Heart right ventricle (tissue), 16 donors: ENCODE data around the gene STX2. TPM values are rescaled to one million over a fixed set of nuclear protein-coding genes. Genes with fewer than 3 reads are reported as not detected.
"Not testable (repeated sequence)": the region's sequence is repeated elsewhere in the genome, so short reads cannot be mapped to it uniquely, and the experiment has no call there.

Experiments
- ATAC-seq, 8 donors: fragments of 200-7000 bp; cut with Tn5 transposase; one replicate each; pipeline ENCODE4 v1.9.1; 2020; ENCODE audit warnings: mild to moderate bottlenecking in 8 of 8, moderate library complexity in 8 of 8, moderate number of reproducible peaks in 1 of 8
- DNase-seq, 2 donors: peaks; one replicate each; pipeline ENCODE4 v3.0.0-alpha.2; 2020
- H3K27ac ChIP-seq, 10 donors: fragments of 200-600 bp; sonication (generic) in 2 of 10; one replicate each; pipeline versions ENCODE4 v1.5.0 to v1.8.0; 2020 to 2022; ENCODE audit warnings: mild to moderate bottlenecking in 3 of 10
- H3K27me3 ChIP-seq, 7 donors: fragments of 200-600 bp; one replicate each; pipeline ENCODE4 v1.8.0; 2021 to 2022; ENCODE audit warnings: mild to moderate bottlenecking in 2 of 7
- H3K36me3 ChIP-seq, 9 donors: fragments of 200-600 bp; sonication (generic) in 1 of 9; one replicate each; pipeline versions ENCODE4 v1.5.0 to v1.8.0; 2020 to 2022; ENCODE audit warnings: mild to moderate bottlenecking in 2 of 9
- H3K4me1 ChIP-seq, 9 donors: fragments of 200-600 bp; sonication (generic) in 1 of 9; one replicate each; pipeline versions ENCODE4 v1.5.0 to v1.8.0; 2020 to 2022; ENCODE audit warnings: mild to moderate bottlenecking in 4 of 9
- H3K4me3 ChIP-seq, 10 donors: fragments of 200-600 bp; sonication (generic) in 2 of 10; one replicate each; pipeline versions ENCODE4 v1.5.0 to v1.8.0; 2020 to 2022; ENCODE audit warnings: mild to moderate bottlenecking in 7 of 10, moderate library complexity in 2 of 10
- H3K9me3 ChIP-seq, 11 donors: fragments of 200-600 bp in 10 of 11; sonication (generic) in 2 of 11; one replicate each; pipeline versions ENCODE4 v1.5.0 to v1.8.0; 2013 to 2022; ENCODE audit warnings: mild to moderate bottlenecking in 2 of 11, control low read depth in 1 of 11, moderate library complexity in 1 of 11
- WGBS, 2 donors: extraction: QIAGEN DNeasy Blood & Tissue Kit; methylation state at CpG; one replicate each; pipeline ENCODE4 v1.1.7; 2013; ENCODE audit warnings: inconsistent platforms in 1 of 2; 5-methylcytosine and 5-hydroxymethylcytosine counted together
- intact Hi-C, 10 donors: fragments of 100-400 bp; cut with DNase I; formaldehyde crosslinking; loops; one replicate each; pipeline versions ENCODE4 v1.11.1 to v1.14.2; 2022
- polyA plus RNA-seq, 2 donors: library from polyadenylated mRNA; stranded (reverse); fragments of 200-250 nt; gene quantifications; one replicate each; pipeline ENCODE4 v1.2.3, GENCODE V29; 2013
- total RNA-seq, 10 donors: library from RNA; stranded (reverse); fragmentation: NEBNext Ultra II Directional in 3 of 10; extraction: Animal tissue kit (Norgen Biotek cat#: 25700) in 3 of 10; gene quantifications; one replicate each; pipeline versions ENCODE4 v1.2.1 to v1.2.4, GENCODE V29; 2021 to 2023
- TF ChIP-seq, protein P1 (sequence below), 9 donors: fragments of 200-600 bp; sonication (generic) in 2 of 9; IDR thresholded peaks; one replicate each; pipeline versions ENCODE4 v1.5.0 to v1.8.0; 2021 to 2022; ENCODE audit warnings: antibody characterized with exemption in 9 of 9, mild to moderate bottlenecking in 5 of 9, moderate library complexity in 1 of 9
- donor health status: Arrhythmogenic right ventricular cardiomyopathy.
- donor health status: ischemic (EF 13 %, LVEDD 7.1; RV severe dilation, severe dysfunction).
- donor health status: healthy with polysubstance abuse.
- donor health status: DM: no; HTN: yes; CAD: no.
- donor health status: DM: no; HTN: no; CAD: no.
- donor health status: ischemic (EF 25% LVEDD 6.9; RV normal size, moderate dysfunction).
- donor health status: ischemic (EF 25% LVEDD 5.7; RV mildly dilated, moderate dysfunction).
- donor health status: healthy.
- donor health status: DM: yes; HTN: yes; CAD: no.
- donor health status: Ischemic cardiomyopathy.
- donor health status: ischemic (EF 35%, LVEDD 5.7; RV mildly dilated, moderate dysfunction).
- donor health status: nonischemic (EF 11% LVEDD 7.7; RV severe dilation, severe dysfunction).
- donor health status: DM: yes; HTN: yes; CAD: no.
- donor health status: PGD.
- donor health status: ischemic (EF 29% LVEDD 5.4; RV normal size, mild dysfunction).
- donor health status: nonischemic (EF 23%, LVEDD 6.1; RV moderate dilation, normal function).

Gene STX2
- total and polyA plus RNA-seq, 12 donors = 6.0 to 17.0 (median 11.6) TPM

DNA sequence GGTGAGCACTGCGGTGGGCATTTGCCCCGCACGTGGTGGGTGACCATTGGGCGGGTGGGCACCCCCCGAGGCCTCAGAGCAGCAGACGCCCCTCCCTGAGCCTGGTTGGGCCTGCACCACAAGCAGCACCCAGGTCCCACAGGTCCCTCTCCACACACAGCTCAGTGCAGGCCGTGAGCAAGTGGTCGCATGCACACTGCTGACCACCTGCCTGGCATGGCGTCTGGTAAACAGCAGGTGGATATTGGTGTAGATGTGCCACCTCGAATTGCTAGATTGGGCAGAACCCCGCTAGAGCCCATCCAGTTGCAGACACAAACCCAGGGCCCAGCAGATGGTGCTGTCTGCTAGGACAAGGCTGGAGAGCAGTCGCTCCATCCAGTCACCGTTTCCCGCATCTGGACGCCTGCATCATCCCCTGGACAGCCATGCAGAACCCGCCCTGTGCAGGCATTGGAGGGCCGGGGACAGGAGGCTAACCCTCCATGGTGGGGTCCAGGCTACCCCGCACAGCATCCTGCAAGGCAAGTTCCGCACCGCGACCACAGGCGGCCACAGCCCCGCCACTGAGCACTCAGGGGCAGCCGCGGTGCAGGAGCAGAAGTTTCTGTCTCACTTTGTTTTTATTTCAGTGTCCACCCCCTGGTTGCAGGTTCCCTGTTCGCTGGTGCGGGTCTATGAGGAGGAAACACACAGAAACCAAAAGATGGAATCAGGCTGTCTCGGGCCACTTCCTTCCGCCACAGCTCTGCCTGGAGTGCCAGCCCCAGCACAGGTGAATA, 77.3 kb downstream of the STX2 start:
- WGBS, 2 donors = 34 to 38% methylated on average over 29 of the region's 29 CpGs
- H3K27ac ChIP-seq = no peak overlapping the region
- H3K9me3 ChIP-seq = peaks cover 0 to 23% (median 0%) of the 10 kb centered on the region in 11 donors
- TF ChIP-seq, protein P1, sequence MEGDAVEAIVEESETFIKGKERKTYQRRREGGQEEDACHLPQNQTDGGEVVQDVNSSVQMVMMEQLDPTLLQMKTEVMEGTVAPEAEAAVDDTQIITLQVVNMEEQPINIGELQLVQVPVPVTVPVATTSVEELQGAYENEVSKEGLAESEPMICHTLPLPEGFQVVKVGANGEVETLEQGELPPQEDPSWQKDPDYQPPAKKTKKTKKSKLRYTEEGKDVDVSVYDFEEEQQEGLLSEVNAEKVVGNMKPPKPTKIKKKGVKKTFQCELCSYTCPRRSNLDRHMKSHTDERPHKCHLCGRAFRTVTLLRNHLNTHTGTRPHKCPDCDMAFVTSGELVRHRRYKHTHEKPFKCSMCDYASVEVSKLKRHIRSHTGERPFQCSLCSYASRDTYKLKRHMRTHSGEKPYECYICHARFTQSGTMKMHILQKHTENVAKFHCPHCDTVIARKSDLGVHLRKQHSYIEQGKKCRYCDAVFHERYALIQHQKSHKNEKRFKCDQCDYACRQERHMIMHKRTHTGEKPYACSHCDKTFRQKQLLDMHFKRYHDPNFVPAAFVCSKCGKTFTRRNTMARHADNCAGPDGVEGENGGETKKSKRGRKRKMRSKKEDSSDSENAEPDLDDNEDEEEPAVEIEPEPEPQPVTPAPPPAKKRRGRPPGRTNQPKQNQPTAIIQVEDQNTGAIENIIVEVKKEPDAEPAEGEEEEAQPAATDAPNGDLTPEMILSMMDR (IDR thresholded peaks at IDR 0.05) = peak; percentile 19 to 60 (median 51)
- H3K36me3 ChIP-seq = no peaks in the 10 kb centered on the region
- H3K4me3 ChIP-seq = no peak overlapping the region
- peaks cover 0 to 40% (median 29%) of the 10 kb centered on the region in 7 donors for H3K27me3 ChIP-seq
- ATAC-seq (peak in 7 of 8 donors; percentile 58 to 83 (median 69)), DNase-seq (peak in 1 of 2 donors; percentile 28)
- intact Hi-C loops = loop anchor here in 3 of 10 donors (5.0 kb wide), 1 partner anchor 56 kb away; no protein-coding TSS in a partner anchor
- H3K4me1 ChIP-seq = no peaks in the 10 kb centered on the region

DNA sequence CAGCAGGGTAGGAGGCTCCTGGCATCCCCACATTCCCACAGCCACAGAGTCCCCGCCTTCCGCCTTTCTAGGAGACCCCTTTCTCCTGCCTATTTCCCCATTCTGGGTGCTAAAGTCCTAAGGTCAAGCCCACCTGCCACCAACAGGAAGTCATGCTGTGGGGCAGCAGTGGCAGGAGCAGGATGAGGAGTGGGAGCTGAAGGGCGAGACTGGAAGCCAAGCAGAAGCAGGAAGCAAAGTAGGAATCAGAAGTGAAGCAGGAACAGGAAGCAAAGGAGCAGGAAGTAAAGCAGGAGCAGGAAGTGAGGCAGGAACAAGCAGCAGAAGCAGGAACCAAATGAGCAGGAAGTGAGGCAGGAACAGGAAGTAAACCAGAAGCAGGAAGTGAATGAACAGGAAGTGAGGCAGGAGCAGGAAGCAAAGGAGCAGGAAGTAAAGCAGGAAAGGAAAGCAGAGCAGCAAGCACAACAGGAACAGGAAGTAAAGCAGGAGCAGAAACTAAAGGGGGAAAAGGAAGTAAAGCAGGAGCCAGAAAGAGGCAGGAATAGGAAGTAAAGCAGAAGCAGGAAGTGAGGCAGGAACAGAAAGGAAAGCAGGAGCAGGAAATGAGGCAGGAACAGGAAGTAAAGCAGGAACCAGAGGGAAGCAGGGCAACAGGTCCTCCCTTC, 84.7 kb downstream of the STX2 start:
- H3K27me3 ChIP-seq = peaks cover 0 to 36% (median 11%) of the 10 kb centered on the region in 7 donors
- DNase-seq = no peak

DNA sequence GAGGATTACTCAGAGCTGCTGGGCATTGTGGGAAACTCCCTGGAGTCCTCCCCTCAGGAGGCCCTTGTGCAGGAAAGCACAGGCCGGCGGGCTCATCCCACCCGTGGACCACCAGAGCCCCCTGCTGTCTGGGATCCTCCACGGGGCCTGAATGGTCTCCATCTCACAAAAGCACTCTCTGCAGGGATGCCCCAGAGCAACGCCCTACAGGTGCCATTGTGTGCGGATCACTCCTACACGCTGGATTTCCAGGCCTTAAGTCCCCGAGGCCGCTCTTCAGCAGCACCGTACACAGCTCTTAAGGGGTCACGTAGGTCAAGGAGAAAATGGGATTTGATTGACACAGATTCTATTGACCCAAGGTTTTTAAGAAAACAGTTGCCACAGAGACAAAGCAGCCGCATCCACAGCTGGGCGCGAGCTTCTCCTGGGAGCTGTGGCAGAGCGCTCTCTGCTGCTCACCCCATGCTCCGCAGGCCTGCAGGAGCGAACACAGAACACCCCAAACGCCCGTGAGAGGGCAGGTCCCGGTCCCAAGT, 86.3 kb downstream of the STX2 start:
- DNase-seq (no peak), ATAC-seq (no peak)
- peaks cover 0 to 4% (median 0%) of the 10 kb centered on the region in 9 donors for H3K4me1 ChIP-seq
- TF ChIP-seq, protein P1 (IDR thresholded peaks at IDR 0.05) = no peak
- no peak overlapping the region for H3K27ac ChIP-seq
- WGBS, 2 donors = 47 to 48% methylated on average over 20 of the region's 20 CpGs
- intact Hi-C loops = loop anchor here in 1 of 10 donors (10.0 kb wide), 1 partner anchor 708 kb away; no protein-coding TSS in a partner anchor
- H3K9me3 ChIP-seq = peaks cover 0 to 11% (median 0%) of the 10 kb centered on the region in 11 donors
- H3K4me3 ChIP-seq = no peak overlapping the region
- H3K27me3 ChIP-seq = peaks cover 0 to 50% (median 13%) of the 10 kb centered on the region in 7 donors
- no peaks in the 10 kb centered on the region for H3K36me3 ChIP-seq

More for the DNA sequence above, 84.7 kb downstream of the STX2 start:
- Histone ChIP-seq H3K27ac (no peak overlapping the region), H3K4me1 (no peaks in the 10 kb centered on the region), H3K4me3 (no peak overlapping the region), H3K9me3 (peaks cover 0 to 11% (median 0%) of the 10 kb centered on the region in 11 donors), H3K36me3 (no peaks in the 10 kb centered on the region)
- ATAC-seq = no peak
- intact Hi-C loops = loop anchor here in 1 of 10 donors (10.0 kb wide), 1 partner anchor 710 kb away; no protein-coding TSS in a partner anchor
- TF ChIP-seq, protein P1 (IDR thresholded peaks at IDR 0.05) = no peak
- 84 to 86% methylated on average over 3 of the region's 3 CpGs for WGBS, 2 donors

DNA sequence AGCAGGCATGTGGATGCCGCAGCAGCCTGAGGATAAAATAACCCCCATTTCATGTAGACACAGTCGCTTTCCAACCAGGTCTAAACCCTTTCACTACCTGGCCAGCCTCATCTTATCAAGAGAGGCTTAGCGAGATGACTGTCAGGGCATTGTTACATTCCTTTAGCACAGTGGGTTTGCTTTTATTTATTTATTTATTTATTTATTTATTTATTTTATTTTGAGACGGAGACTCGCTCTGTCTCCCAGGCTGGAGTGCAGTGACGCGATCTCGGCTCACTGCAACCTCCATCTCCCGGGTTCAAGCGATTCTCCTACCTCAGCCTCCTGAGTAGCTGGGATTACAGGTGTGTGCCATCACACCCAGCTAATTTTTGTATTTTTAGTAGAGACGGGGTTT, 87.0 kb downstream of the STX2 start:
- intact Hi-C loops = loop anchor here in 1 of 10 donors (10.0 kb wide), 1 partner anchor 707 kb away; no protein-coding TSS in a partner anchor
- peaks cover 0 to 58% (median 16%) of the 10 kb centered on the region in 7 donors for H3K27me3 ChIP-seq
- 92 to 93% methylated on average over 11 of the region's 11 CpGs for WGBS, 2 donors
- not testable (repeated sequence) for DNase-seq, H3K27ac ChIP-seq, ATAC-seq, H3K36me3 ChIP-seq, H3K4me3 ChIP-seq, H3K4me1 ChIP-seq
- H3K9me3 ChIP-seq = peaks cover 0 to 11% (median 0%) of the 10 kb centered on the region in 11 donors
